ENCODE measurements around the gene DBP. TPM values are rescaled to one million over a fixed set of nuclear protein-coding genes. Genes with fewer than 3 reads are reported as not detected.

DBP gene
- total RNA-seq, 1 experiment from 2014 or later = 12.6 TPM

- Histone ChIP-seq H4K5ac (ENCODE audit: insufficient read length, low read depth, low read length) (no peak overlapping the region), H3K9ac (ENCODE audit: extremely low read depth, insufficient read length, low read length) (no peak overlapping the region), H3K4ac (ENCODE audit: low read depth, low read length) (no peak overlapping the region), H3K56ac (ENCODE audit: insufficient read length, low read depth, low read length) (no peak overlapping the region), H3K79me1 (ENCODE audit: insufficient read depth, low read depth, low read length, poor library complexity, severe bottlenecking) (no peaks in the 10 kb centered on the region), H4K20me1 (ENCODE audit: control insufficient read depth, insufficient read depth, insufficient read length) (no peaks in the 10 kb centered on the region), H3K14ac (ENCODE audit: insufficient read depth, low read length) (no peak overlapping the region), H2AK5ac (ENCODE audit: insufficient read length, low read length) (no peak overlapping the region), H3K23ac (ENCODE audit: insufficient read length, low read depth, low read length) (no peak overlapping the region), H3K23me2 (ENCODE audit: insufficient read length, low read depth, low read length, poor library complexity, severe bottlenecking) (no peaks in the 10 kb centered on the region), H3T11ph (ENCODE audit: low read length) (no peak overlapping the region), H2BK20ac (ENCODE audit: low read depth, low read length, poor library complexity, severe bottlenecking) (no peak overlapping the region), H2BK5ac (ENCODE audit: insufficient read length, low read length) (no peak overlapping the region), H3K79me2 (ENCODE audit: insufficient read depth, low read length) (no peaks in the 10 kb centered on the region), H2BK15ac (ENCODE audit: low read depth, low read length) (no peak overlapping the region), H2BK120ac (ENCODE audit: low read depth, low read length, poor library complexity, severe bottlenecking) (no peak overlapping the region), H3K18ac (ENCODE audit: insufficient read length, low read depth, low read length) (no peak overlapping the region), H3K27ac (ENCODE audit: insufficient read length, low read depth, low read length) (no peak overlapping the region), H3K4me2 (ENCODE audit: insufficient read depth, insufficient read length, low read length) (no peak overlapping the region), H3K27me3 (ENCODE audit: insufficient read depth, low read length) (no peaks in the 10 kb centered on the region), H3K4me1 (ENCODE audit: insufficient read depth, low read length) (no peaks in the 10 kb centered on the region), H4K8ac (replicated peaks; ENCODE audit: insufficient read length, low read depth, low read length) (no peak overlapping the region), H3K9me3 (ENCODE audit: control insufficient read depth, low read depth, low read length) (no peaks in the 10 kb centered on the region), H2AFZ (ENCODE audit: low read length) (no peak overlapping the region), H4K91ac (ENCODE audit: insufficient read length, low read depth, low read length) (no peak overlapping the region), H2BK12ac (ENCODE audit: insufficient read length, low read depth, low read length) (no peak overlapping the region)
- Mint-ChIP-seq H3K4me1 (peaks cover 0 to 3% of the 10 kb centered on the region in 2 experiments; a peak in 1 of 4 replicates), H3K36me3 (ENCODE audit: insufficient read depth in 1 of 3, low read depth in 3 of 3) (no peaks in the 10 kb centered on the region; a peak in 1 of 7 replicates), H3K27me3 (ENCODE audit: low read depth) (peaks cover 1% of the 10 kb centered on the region), H3K4me3 (no peak overlapping the region), H3K27ac (no peak overlapping the region), H3K9me3 (no peaks in the 10 kb centered on the region)
- no CpG with 5 or more reads among the region's 21 CpGs for WGBS (ENCODE audit: extremely low coverage, insufficient read length, low lambda C conversion rate)
- TF ChIP-seq CTCF (conservative IDR thresholded peaks at IDR 0.05) = no peak
- no peak for DNase-seq
These were observed 36.3 kb downstream of the DBP start for GRCh38 chr19:48600679-48601417.
